HepG2 (cell line): ENCODE measurements around the gene TJP1. TPM values are rescaled to one million over a fixed set of nuclear protein-coding genes. Genes with fewer than 3 reads are reported as not detected.

Source experiments
- CBX2 ChIP-seq, 2 experiments: fragments of 200-600 bp in 1 of 2; sonication (generic); formaldehyde crosslinking in 1 of 2; IDR thresholded peaks; 2 replicates each; pipeline versions ENCODE4 v1.7.0 to v1.8.1; 2018 to 2022; ENCODE audit warnings: low read depth in 2 of 2, low read length in 1 of 2, mild to moderate bottlenecking in 1 of 2, missing genetic modification reagents in 1 of 2
- FOXC1 ChIP-seq: sonication (generic); formaldehyde crosslinking; IDR thresholded peaks from 2 replicates; pipeline ENCODE4 v1.8.0; 2022; ENCODE audit warnings: mild to moderate bottlenecking, missing genetic modification reagents, borderline replicate concordance
- GMEB2 ChIP-seq: IDR thresholded peaks from 2 replicates; pipeline ENCODE4 v1.6.1; 2016; ENCODE audit warnings: missing biosample characterization, missing genetic modification reagents, low read depth
- MED13 ChIP-seq: sonication (generic); formaldehyde crosslinking; IDR thresholded peaks from 2 replicates; pipeline ENCODE4 v1.5.0; 2020; ENCODE audit warnings: missing genetic modification reagents
- MED8 ChIP-seq: sonication (generic); formaldehyde crosslinking; IDR thresholded peaks from 2 replicates; pipeline ENCODE4 v1.8.1; 2023; ENCODE audit warnings: mild to moderate bottlenecking, missing genetic modification reagents; ENCODE audit not compliant: insufficient replicate concordance
- MEF2D ChIP-seq: sonication (generic); formaldehyde crosslinking; IDR thresholded peaks from 2 replicates; pipeline ENCODE4 v1.5.1; 2020; ENCODE audit warnings: mild to moderate bottlenecking, missing genetic modification reagents
- MZF1 ChIP-seq: sonication (generic); formaldehyde crosslinking; IDR thresholded peaks from 2 replicates; pipeline ENCODE4 v1.8.1; 2023; ENCODE audit warnings: mild to moderate bottlenecking, missing genetic modification reagents, borderline replicate concordance
- PAF1 ChIP-seq: IDR thresholded peaks from 2 replicates; pipeline ENCODE4 v1.6.1; 2016; ENCODE audit warnings: missing genetic modification reagents, missing compliant biosample characterization
- U2AF1 ChIP-seq: fragments of 200-400 bp; formaldehyde crosslinking; optimal IDR thresholded peaks from 2 replicates; pipeline ENCODE3; 2017; ENCODE audit warnings: mild to moderate bottlenecking, low read depth, low read length
- ZNF121 ChIP-seq: sonication (generic); formaldehyde crosslinking; IDR thresholded peaks from 2 replicates; pipeline ENCODE4 v1.5.0; 2020; ENCODE audit warnings: mild to moderate bottlenecking, missing genetic modification reagents
- ZNF414 ChIP-seq: sonication (generic); formaldehyde crosslinking; IDR thresholded peaks from 2 replicates; pipeline ENCODE4 v1.5.0; 2020; ENCODE audit warnings: missing genetic modification reagents
- ZNF547 ChIP-seq: sonication (generic); formaldehyde crosslinking; IDR thresholded peaks from 2 replicates; pipeline ENCODE4 v1.5.1; 2020; ENCODE audit warnings: mild to moderate bottlenecking, missing genetic modification reagents
- ZNF788 ChIP-seq: sonication (generic); formaldehyde crosslinking; IDR thresholded peaks from 2 replicates; pipeline ENCODE4 v1.5.0; 2020; ENCODE audit warnings: mild to moderate bottlenecking, missing genetic modification reagents, borderline replicate concordance
- polyA plus RNA-seq, 8 experiments: library from polyadenylated mRNA; depleted of rRNA in 3 of 8; stranded (reverse) in 7 of 8; unstranded in 1 of 8; fragments of >200 nt; fragmentation: Illumina TruSeq in 4 of 8; extraction: Trizol in 4 of 8; gene quantifications; 2 replicates each; pipeline versions ENCODE4 v1.2.1 to v1.2.3, GENCODE V29; 2011 to 2016; ENCODE audit warnings: low read depth in 4 of 8, missing spikeins in 1 of 8, mixed read lengths in 1 of 8; ENCODE audit not compliant: insufficient read depth in 1 of 8
- total RNA-seq, 5 experiments: library from RNA; depleted of rRNA; stranded (reverse); fragments of >200 nt; fragmentation: Illumina TruSeq; extraction: Trizol; gene quantifications; 2 replicates each; pipeline ENCODE4 v1.2.3, GENCODE V29; 2016; ENCODE audit warnings: low read depth in 1 of 5
- TF ChIP-seq, protein P1 (sequence below): sonication (generic); formaldehyde crosslinking; IDR thresholded peaks from 2 replicates; pipeline ENCODE4 v1.4.0; 2020; ENCODE audit warnings: mild to moderate bottlenecking, low read depth, missing genetic modification reagents
- TF ChIP-seq, protein P2 (sequence below): sonication (generic); formaldehyde crosslinking; IDR thresholded peaks from 2 replicates; pipeline ENCODE4 v1.4.0; 2020; ENCODE audit warnings: missing genetic modification reagents, borderline replicate concordance
- TF ChIP-seq, protein P3 (sequence below): sonication (generic); formaldehyde crosslinking; IDR thresholded peaks from 2 replicates; pipeline ENCODE4 v1.4.0; 2020; ENCODE audit warnings: missing genetic modification reagents, borderline replicate concordance

Gene TJP1
- total and polyA plus RNA-seq, 2 of the 13 experiments (the other 11 are each of a cell fraction or from before 2014, with no cell fraction given): 25.9 to 27.1 TPM

DNA sequence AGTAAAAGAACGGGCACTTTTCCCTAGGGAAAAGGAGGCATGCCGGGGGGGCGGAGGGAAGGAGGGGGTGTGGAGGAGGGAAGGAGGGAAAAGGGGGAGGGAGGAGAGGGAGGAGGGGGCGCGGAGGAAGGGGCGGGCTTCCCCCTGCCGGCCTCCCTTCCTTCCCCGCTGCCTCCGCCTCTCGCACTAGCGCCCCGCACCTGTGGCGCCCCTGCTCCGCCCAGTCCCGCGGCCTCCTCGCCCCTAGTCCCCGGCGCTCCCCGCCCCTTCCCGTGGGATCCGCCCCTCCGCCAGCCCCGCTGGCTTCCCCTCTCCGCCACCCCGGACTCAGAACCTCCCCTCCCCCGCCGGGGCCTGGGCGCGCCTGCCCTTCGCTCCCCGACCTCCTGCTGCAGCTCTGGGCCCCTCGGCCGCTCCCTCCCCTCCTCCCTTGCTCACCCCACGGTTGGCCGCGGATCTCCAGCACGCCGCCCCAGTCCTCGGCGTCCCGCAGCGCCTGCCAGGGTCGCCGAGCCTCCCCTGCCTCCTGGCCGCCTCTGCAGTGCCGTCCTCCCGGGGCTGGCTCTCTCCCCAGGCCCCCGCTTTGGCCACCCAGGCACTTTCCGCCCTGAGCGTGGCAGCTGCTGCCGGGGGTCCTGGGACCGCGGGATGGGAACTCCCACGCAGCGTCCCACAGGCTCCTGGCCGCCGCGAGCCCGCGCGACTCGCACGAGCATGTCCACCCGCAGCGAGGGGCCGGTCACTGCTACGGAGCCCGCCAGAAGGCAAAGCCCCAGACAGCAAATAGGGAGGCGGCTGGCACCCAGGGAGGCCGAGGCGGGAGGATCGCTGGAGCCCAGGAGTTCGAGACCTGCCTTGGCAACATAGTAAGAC lies 147.4 kb downstream of the TJP1 start (continued):
- TF ChIP-seq ZNF414 (no peak), FOXC1 (CRISPR knock-in tag) (no peak), MED8 (CRISPR knock-in tag) (no peak), U2AF1 (no peak), ZNF121 (no peak), GMEB2 (no peak), MED13 (CRISPR knock-in tag) (no peak), ZNF547 (CRISPR knock-in tag) (peak; percentile 34; the same call in 1 of the 2 replicates), PAF1 (CRISPR knock-in tag) (no peak), ZNF788 (peak; percentile 17; the same call in 1 of the 2 replicates), MZF1 (CRISPR knock-in tag) (no peak), MEF2D (no peak), CBX2 (IDR thresholded peaks at IDR 0.05; ENCODE audit: low read depth, low read length) (no peak), CBX2 (CRISPR knock-in tag; IDR thresholded peaks at IDR 0.05; ENCODE audit: low read depth) (no peak)
- TF ChIP-seq, protein P1, sequence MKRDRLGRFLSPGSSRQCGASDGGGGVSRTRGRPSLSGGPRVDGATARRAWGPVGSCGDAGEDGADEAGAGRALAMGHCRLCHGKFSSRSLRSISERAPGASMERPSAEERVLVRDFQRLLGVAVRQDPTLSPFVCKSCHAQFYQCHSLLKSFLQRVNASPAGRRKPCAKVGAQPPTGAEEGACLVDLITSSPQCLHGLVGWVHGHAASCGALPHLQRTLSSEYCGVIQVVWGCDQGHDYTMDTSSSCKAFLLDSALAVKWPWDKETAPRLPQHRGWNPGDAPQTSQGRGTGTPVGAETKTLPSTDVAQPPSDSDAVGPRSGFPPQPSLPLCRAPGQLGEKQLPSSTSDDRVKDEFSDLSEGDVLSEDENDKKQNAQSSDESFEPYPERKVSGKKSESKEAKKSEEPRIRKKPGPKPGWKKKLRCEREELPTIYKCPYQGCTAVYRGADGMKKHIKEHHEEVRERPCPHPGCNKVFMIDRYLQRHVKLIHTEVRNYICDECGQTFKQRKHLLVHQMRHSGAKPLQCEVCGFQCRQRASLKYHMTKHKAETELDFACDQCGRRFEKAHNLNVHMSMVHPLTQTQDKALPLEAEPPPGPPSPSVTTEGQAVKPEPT (CRISPR knock-in tag): no peak
- TF ChIP-seq, protein P2, sequence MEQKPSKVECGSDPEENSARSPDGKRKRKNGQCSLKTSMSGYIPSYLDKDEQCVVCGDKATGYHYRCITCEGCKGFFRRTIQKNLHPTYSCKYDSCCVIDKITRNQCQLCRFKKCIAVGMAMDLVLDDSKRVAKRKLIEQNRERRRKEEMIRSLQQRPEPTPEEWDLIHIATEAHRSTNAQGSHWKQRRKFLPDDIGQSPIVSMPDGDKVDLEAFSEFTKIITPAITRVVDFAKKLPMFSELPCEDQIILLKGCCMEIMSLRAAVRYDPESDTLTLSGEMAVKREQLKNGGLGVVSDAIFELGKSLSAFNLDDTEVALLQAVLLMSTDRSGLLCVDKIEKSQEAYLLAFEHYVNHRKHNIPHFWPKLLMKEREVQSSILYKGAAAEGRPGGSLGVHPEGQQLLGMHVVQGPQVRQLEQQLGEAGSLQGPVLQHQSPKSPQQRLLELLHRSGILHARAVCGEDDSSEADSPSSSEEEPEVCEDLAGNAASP: no peak
- TF ChIP-seq, protein P3, sequence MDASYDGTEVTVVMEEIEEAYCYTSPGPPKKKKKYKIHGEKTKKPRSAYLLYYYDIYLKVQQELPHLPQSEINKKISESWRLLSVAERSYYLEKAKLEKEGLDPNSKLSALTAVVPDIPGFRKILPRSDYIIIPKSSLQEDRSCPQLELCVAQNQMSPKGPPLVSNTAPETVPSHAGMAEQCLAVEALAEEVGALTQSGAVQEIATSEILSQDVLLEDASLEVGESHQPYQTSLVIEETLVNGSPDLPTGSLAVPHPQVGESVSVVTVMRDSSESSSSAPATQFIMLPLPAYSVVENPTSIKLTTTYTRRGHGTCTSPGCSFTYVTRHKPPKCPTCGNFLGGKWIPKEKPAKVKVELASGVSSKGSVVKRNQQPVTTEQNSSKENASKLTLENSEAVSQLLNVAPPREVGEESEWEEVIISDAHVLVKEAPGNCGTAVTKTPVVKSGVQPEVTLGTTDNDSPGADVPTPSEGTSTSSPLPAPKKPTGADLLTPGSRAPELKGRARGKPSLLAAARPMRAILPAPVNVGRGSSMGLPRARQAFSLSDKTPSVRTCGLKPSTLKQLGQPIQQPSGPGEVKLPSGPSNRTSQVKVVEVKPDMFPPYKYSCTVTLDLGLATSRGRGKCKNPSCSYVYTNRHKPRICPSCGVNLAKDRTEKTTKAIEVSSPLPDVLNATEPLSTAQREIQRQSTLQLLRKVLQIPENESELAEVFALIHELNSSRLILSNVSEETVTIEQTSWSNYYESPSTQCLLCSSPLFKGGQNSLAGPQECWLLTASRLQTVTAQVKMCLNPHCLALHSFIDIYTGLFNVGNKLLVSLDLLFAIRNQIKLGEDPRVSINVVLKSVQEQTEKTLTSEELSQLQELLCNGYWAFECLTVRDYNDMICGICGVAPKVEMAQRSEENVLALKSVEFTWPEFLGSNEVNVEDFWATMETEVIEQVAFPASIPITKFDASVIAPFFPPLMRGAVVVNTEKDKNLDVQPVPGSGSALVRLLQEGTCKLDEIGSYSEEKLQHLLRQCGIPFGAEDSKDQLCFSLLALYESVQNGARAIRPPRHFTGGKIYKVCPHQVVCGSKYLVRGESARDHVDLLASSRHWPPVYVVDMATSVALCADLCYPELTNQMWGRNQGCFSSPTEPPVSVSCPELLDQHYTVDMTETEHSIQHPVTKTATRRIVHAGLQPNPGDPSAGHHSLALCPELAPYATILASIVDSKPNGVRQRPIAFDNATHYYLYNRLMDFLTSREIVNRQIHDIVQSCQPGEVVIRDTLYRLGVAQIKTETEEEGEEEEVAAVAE (CRISPR knock-in tag): no peak
